Neural cell (in vitro differentiated cells): Measurements from ENCODE around the gene ADAM30. TPM values are rescaled to one million over a fixed set of nuclear protein-coding genes. Genes with fewer than 3 reads are reported as not detected.

Experiments
- H2AFZ ChIP-seq: fragments of 200-600, 300-800 bp; sonication (generic), shearing (Covaris generic); 2 replicates; pipeline ENCODE4 v1.6.0; 2014; ENCODE audit warnings: low read depth, mild to moderate bottlenecking, antibody characterized with exemption, low read length, moderate library complexity
- H3F3A ChIP-seq: fragments of 200-600 bp; shearing (Covaris generic); 2 replicates; pipeline ENCODE4 v1.6.1; 2016; ENCODE audit warnings: mild to moderate bottlenecking, moderate library complexity, mixed read lengths, antibody characterized with exemption, low read length; ENCODE audit not compliant: insufficient read depth, poor library complexity, severe bottlenecking
- H3K27ac ChIP-seq: fragments of 200-600, 300-800 bp; sonication (generic), shearing (Covaris generic); 2 replicates; pipeline ENCODE4 v1.5.1; 2014; ENCODE audit warnings: mild to moderate bottlenecking, low read length, moderate library complexity
- H3K27me3 ChIP-seq: fragments of 300-800, 200-600 bp; sonication (generic), shearing (Covaris generic); 2 replicates; pipeline ENCODE4 v1.6.0; 2014; ENCODE audit warnings: mild to moderate bottlenecking, low read depth, low read length, moderate library complexity; ENCODE audit not compliant: insufficient read depth
- H3K36me3 ChIP-seq: fragments of 300-800, 200-600 bp; sonication (generic), shearing (Covaris generic); 2 replicates; pipeline ENCODE4 v1.5.1; 2014; ENCODE audit warnings: mild to moderate bottlenecking, antibody characterized with exemption, low read length, moderate library complexity; ENCODE audit not compliant: insufficient read depth
- H3K4me2 ChIP-seq: fragments of 300-800, 200-600 bp; sonication (generic), shearing (Covaris generic); 2 replicates; pipeline ENCODE4 v1.6.0; 2014; ENCODE audit warnings: mild to moderate bottlenecking, low read length
- H3K4me3 ChIP-seq: fragments of 300-800, 200-600 bp; sonication (generic), shearing (Covaris generic); 2 replicates; pipeline ENCODE4 v1.5.1; 2014; ENCODE audit warnings: mild to moderate bottlenecking, low read length, moderate library complexity
- H3K79me2 ChIP-seq: fragments of 200-600 bp; shearing (Covaris generic); replicated peaks from 2 replicates; pipeline ENCODE4 v1.6.0; 2014; ENCODE audit warnings: mild to moderate bottlenecking, low read length, moderate library complexity; ENCODE audit not compliant: insufficient read depth
- H3K9ac ChIP-seq: fragments of 300-800, 200-600 bp; sonication (generic), shearing (Covaris generic); 2 replicates; pipeline ENCODE4 v1.6.1; 2016; ENCODE audit warnings: mild to moderate bottlenecking, low read length, mixed read lengths
- H3K9me2 ChIP-seq: fragments of 200-600 bp; shearing (Covaris generic); 2 replicates; pipeline ENCODE4 v1.6.1; 2016; ENCODE audit warnings: mild to moderate bottlenecking, low read length, mixed read lengths; ENCODE audit not compliant: insufficient read depth
- H3K9me3 ChIP-seq: fragments of 200-600, 300-800 bp; sonication (generic), shearing (Covaris generic); 2 replicates; pipeline ENCODE4 v1.6.1; 2016; ENCODE audit warnings: mild to moderate bottlenecking, mixed run types, low read length, moderate library complexity, mixed read lengths
- H4K20me1 ChIP-seq: fragments of 200-600 bp; shearing (Covaris generic); 2 replicates; pipeline ENCODE4 v1.6.1; 2016; ENCODE audit warnings: mild to moderate bottlenecking, mixed run types; ENCODE audit not compliant: insufficient read depth
- CTCF ChIP-seq: fragments of 450-650 bp; IDR thresholded peaks from 2 replicates; pipeline ENCODE4 v1.5.1; 2014; ENCODE audit warnings: antibody characterized with exemption, mild to moderate bottlenecking, moderate library complexity; ENCODE audit not compliant: poor library complexity, severe bottlenecking
- EP300 ChIP-seq: fragments of 450-650 bp; conservative IDR thresholded peaks from 2 replicates; pipeline ENCODE4 v1.6.1; 2014; ENCODE audit warnings: antibody characterized with exemption, mild to moderate bottlenecking, moderate library complexity; ENCODE audit not compliant: poor library complexity, severe bottlenecking
- EZH2 ChIP-seq: fragments of 200-600, 300-800 bp; shearing (Covaris generic), sonication (generic); IDR thresholded peaks from 2 replicates; pipeline ENCODE4 v1.6.1; 2014; ENCODE audit warnings: antibody characterized with exemption, low read length, borderline replicate concordance, mild to moderate bottlenecking; ENCODE audit not compliant: insufficient read depth, poor library complexity, severe bottlenecking
- MXI1 ChIP-seq: fragments of 450-650 bp; conservative IDR thresholded peaks from 2 replicates; pipeline ENCODE4 v1.6.1; 2014; ENCODE audit warnings: antibody characterized with exemption, mild to moderate bottlenecking; ENCODE audit not compliant: poor library complexity, severe bottlenecking
- POLR2AphosphoS5 ChIP-seq: IDR thresholded peaks from 2 replicates; pipeline ENCODE4 v1.6.1; 2012
- RAD21 ChIP-seq: fragments of 450-650 bp; conservative IDR thresholded peaks from 2 replicates; pipeline ENCODE4 v1.6.1; 2014; ENCODE audit warnings: antibody characterized with exemption, mild to moderate bottlenecking, moderate library complexity
- SMC3 ChIP-seq: fragments of 450-650 bp; conservative IDR thresholded peaks from 2 replicates; pipeline ENCODE4 v1.6.1; 2014; ENCODE audit warnings: antibody characterized with exemption, mild to moderate bottlenecking, moderate library complexity; ENCODE audit not compliant: poor library complexity
- polyA plus RNA-seq: library from polyadenylated mRNA; depleted of rRNA; stranded (reverse); fragments of >200 nt; gene quantifications from 2 replicates; pipeline ENCODE4 v1.2.3, GENCODE V29; 2014
- TF ChIP-seq, protein P1 (sequence below): IDR thresholded peaks from 2 replicates; pipeline ENCODE4 v1.6.1; 2012; ENCODE audit warnings: borderline replicate concordance

The ADAM30 gene
- polyA plus RNA-seq, 1 donor from 2014 or later, result not detected

GRCh38 chr1:119903443-119903835, 7.1 kb upstream of the ADAM30 start:
- H3K27me3 ChIP-seq, result no peaks in the 10 kb centered on the region
- no peaks in the 10 kb centered on the region for H3K36me3 ChIP-seq
- no peaks in the 10 kb centered on the region for H3K9me2 ChIP-seq
- H3K4me3 ChIP-seq, result no peak overlapping the region
- no peaks in the 10 kb centered on the region for H4K20me1 ChIP-seq
- H2AFZ ChIP-seq, result no peak overlapping the region
- H3K9ac ChIP-seq, result no peak overlapping the region
- TF ChIP-seq RAD21 (no peak), EP300 (no peak), SMC3 (no peak), EZH2 (no peak), CTCF (no peak), MXI1 (no peak)
- H3K27ac ChIP-seq, result no peak overlapping the region
- H3K9me3 ChIP-seq, result no peaks in the 10 kb centered on the region
- H3K79me2 ChIP-seq, result no peaks in the 10 kb centered on the region
- H3F3A ChIP-seq, result no peaks in the 10 kb centered on the region
- no peak overlapping the region for H3K4me2 ChIP-seq

- Histone ChIP-seq H3K27me3 (no peaks in the 10 kb centered on the region), H3F3A (no peaks in the 10 kb centered on the region), H3K9ac (no peak overlapping the region), H3K9me2 (no peaks in the 10 kb centered on the region), H3K4me2 (no peak overlapping the region), H3K4me3 (no peak overlapping the region), H3K79me2 (no peaks in the 10 kb centered on the region), H3K27ac (no peak overlapping the region), H3K36me3 (no peaks in the 10 kb centered on the region), H2AFZ (no peak overlapping the region), H3K9me3 (no peaks in the 10 kb centered on the region), H4K20me1 (no peaks in the 10 kb centered on the region)
- TF ChIP-seq EP300 (no peak), CTCF (no peak), SMC3 (no peak), POLR2AphosphoS5 (no peak)
- TF ChIP-seq, protein P1, sequence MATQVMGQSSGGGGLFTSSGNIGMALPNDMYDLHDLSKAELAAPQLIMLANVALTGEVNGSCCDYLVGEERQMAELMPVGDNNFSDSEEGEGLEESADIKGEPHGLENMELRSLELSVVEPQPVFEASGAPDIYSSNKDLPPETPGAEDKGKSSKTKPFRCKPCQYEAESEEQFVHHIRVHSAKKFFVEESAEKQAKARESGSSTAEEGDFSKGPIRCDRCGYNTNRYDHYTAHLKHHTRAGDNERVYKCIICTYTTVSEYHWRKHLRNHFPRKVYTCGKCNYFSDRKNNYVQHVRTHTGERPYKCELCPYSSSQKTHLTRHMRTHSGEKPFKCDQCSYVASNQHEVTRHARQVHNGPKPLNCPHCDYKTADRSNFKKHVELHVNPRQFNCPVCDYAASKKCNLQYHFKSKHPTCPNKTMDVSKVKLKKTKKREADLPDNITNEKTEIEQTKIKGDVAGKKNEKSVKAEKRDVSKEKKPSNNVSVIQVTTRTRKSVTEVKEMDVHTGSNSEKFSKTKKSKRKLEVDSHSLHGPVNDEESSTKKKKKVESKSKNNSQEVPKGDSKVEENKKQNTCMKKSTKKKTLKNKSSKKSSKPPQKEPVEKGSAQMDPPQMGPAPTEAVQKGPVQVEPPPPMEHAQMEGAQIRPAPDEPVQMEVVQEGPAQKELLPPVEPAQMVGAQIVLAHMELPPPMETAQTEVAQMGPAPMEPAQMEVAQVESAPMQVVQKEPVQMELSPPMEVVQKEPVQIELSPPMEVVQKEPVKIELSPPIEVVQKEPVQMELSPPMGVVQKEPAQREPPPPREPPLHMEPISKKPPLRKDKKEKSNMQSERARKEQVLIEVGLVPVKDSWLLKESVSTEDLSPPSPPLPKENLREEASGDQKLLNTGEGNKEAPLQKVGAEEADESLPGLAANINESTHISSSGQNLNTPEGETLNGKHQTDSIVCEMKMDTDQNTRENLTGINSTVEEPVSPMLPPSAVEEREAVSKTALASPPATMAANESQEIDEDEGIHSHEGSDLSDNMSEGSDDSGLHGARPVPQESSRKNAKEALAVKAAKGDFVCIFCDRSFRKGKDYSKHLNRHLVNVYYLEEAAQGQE, result no peak
Observed at GRCh38 chr1:119902775-119903442, 6.6 kb upstream of the ADAM30 start.
